IPS-18c (cell line): ENCODE results near the gene CREB5.

ENCODE experiments used
- H3K4me3 ChIP-seq: 2 replicates; pipeline ENCODE4 v1.7.0; 2013; ENCODE audit warnings: low read depth, mild to moderate bottlenecking, low read length, moderate library complexity; ENCODE audit not compliant: insufficient read depth
- H3K9me3 ChIP-seq: one replicate; pipeline ENCODE4 v1.6.1; 2013; ENCODE audit warnings: mild to moderate bottlenecking, low read length, moderate library complexity; ENCODE audit not compliant: control insufficient read depth, insufficient read depth

Gene CREB5

DNA sequence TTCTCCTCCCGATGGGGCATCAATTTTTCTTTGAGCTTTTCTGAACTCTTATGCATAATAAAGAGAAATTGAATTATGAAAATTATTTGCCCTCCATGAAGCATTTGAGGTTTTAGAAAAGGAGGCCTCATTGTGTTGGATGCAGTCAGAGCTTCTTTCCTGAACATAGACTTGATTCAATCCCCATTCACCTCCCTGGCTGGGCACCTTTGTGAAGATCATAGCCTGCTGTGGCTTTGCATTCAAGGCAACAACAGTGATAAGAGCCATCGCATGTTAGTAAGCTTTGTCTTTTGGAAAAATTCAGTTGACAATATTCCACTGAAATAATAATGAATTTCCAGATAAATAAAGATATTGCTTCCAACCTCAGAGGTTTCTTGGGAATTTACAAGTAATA is 458.8 kb downstream of the CREB5 start:
- H3K9me3 ChIP-seq = no peaks in the 10 kb centered on the region
- H3K4me3 ChIP-seq = no peak overlapping the region

DNA sequence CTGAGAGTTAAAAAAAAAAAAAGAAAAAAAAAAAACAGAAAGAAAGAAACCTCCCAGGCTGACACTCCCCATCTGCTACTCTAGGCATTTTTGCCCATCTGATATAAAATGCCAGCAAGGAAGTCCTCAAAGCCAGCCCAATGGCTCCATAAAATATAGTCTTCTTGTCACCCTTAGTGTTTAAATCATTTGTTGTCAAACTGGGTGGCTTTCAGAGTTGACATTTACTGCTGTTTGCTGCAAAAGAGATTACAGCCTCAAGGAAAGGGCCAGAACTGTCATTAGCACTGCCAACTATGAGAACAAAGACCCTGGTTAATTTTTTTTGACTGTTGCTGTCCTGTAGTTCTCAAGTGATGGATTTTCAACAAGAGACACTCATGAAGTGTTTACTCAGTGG is 459.3 kb downstream of the CREB5 start:
- no peaks in the 10 kb centered on the region for H3K9me3 ChIP-seq
- no peak overlapping the region for H3K4me3 ChIP-seq

DNA sequence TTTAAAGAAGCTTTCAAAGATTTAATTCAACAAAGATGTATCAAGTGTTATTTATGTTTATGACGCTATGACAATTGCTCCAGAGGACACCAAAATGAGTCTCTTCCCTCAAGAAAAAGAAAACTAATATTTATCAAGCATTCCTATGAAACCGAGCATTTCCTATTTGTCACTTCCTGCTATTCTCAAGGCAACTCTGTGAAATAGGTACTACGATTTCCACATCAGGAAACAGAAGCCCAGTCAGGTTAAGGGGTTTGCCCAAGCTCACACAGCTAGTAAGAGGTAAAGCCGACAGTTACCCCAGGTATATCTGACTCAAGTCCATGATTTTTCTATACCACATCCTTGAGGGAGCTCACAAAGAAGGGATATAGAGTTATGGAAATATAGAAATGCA is 459.9 kb downstream of the CREB5 start:
- no peak overlapping the region for H3K4me3 ChIP-seq

DNA sequence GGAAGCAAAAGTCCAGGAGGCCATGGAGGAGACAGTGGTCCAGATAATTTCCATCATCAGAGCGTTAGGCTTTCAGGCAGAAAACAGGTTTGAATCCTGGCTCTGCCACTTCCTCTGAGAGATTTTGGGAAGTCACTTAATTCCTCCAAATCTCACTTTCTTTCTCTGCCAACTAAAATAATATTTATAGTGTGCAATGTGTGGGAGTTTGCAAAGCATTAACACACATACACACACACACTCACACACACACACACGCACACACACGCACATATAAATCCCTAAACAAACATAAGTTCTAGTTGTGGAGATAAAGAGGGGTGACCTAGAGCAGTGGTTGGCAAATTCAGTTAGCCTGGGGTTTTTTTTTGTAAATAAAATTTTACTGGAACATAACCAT is 461.0 kb downstream of the CREB5 start:
- H3K9me3 ChIP-seq = no peaks in the 10 kb centered on the region
- H3K4me3 ChIP-seq = no peak overlapping the region

More for the DNA sequence above, 459.9 kb downstream of the CREB5 start:
- H3K9me3 ChIP-seq = no peaks in the 10 kb centered on the region

DNA sequence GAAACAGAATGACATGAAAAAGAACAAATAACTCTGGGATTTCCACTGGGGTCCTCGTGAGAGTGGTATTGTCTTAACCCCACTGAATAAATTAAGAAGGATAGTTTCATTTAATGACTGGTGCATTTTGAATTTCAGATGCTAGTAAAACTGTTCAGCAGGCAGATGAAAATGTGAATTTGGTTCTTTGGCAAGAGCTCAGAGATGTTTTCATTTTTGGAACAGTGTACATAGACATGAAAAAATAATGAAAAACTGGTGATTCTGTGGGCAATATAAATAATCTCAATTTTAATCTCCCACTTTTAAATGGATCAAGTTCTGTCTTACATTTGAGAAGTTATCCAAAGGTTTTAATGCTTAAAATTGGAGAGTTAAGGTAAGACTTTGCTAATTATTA is 461.7 kb downstream of the CREB5 start:
- no peaks in the 10 kb centered on the region for H3K9me3 ChIP-seq

More for the DNA sequence above, 461.7 kb downstream of the CREB5 start:
- H3K4me3 ChIP-seq = no peak overlapping the region
